HG03439 (cell line): ENCODE measurements around the gene SLC2A4.

Source experiments
- ATAC-seq: cut with Tn5 transposase; IDR thresholded peaks from one replicate; pipeline ENCODE4 v1.9.1; 2021; ENCODE audit warnings: mild to moderate bottlenecking, moderate library complexity; ENCODE audit not compliant: unreplicated experiment

The SLC2A4 gene

GRCh38 chr17:7263801-7264078 is 17.8 kb upstream of the SLC2A4 start:
- ATAC-seq = no peak

- no peak for ATAC-seq
Measured at GRCh38 chr17:7266784-7267183, 14.7 kb upstream of the SLC2A4 start.

GRCh38 chr17:7279448-7279847 is 2.1 kb upstream of the SLC2A4 start:
- ATAC-seq = no peak

- ATAC-seq = peak; percentile 60
Measured at GRCh38 chr17:7280519-7281073, 922 bp upstream of the SLC2A4 start.

GRCh38 chr17:7281953-7282751 is 634 bp downstream of the SLC2A4 start:
- ATAC-seq = no peak

- no peak for ATAC-seq
Measured at GRCh38 chr17:7282752-7283321, 1.3 kb downstream of the SLC2A4 start.

- ATAC-seq = no peak
Measured at GRCh38 chr17:7283471-7284216, 2.1 kb downstream of the SLC2A4 start.

- ATAC-seq = no peak
Measured at GRCh38 chr17:7284911-7285310, 3.4 kb downstream of the SLC2A4 start.

GRCh38 chr17:7285679-7286078 is 4.2 kb downstream of the SLC2A4 start:
- ATAC-seq = no peak

GRCh38 chr17:7289256-7290032 is 7.9 kb downstream of the SLC2A4 start:
- no peak for ATAC-seq

- ATAC-seq = no peak
Measured at GRCh38 chr17:7290166-7290565, 8.6 kb downstream of the SLC2A4 start.

- ATAC-seq = no peak
Measured at GRCh38 chr17:7290685-7291084, 9.2 kb downstream of the SLC2A4 start.

- no peak for ATAC-seq
Measured at GRCh38 chr17:7292194-7292593, 10.7 kb downstream of the SLC2A4 start.

GRCh38 chr17:7292729-7293128 is 11.2 kb downstream of the SLC2A4 start:
- no peak for ATAC-seq

- ATAC-seq = no peak
Measured at GRCh38 chr17:7293159-7293558, 11.6 kb downstream of the SLC2A4 start.

GRCh38 chr17:7293816-7294613 is 12.5 kb downstream of the SLC2A4 start:
- no peak for ATAC-seq

GRCh38 chr17:7294614-7295153 is 13.2 kb downstream of the SLC2A4 start, which contains the start of gene YBX2:
YBX2 (minus strand) TSS chr17:7294639; CDS start chr17:7294500, 139 bp downstream.
- ATAC-seq = no peak

- no peak for ATAC-seq
Measured at GRCh38 chr17:7295230-7296180, 14.0 kb downstream of the SLC2A4 start.
